Esophagus squamous epithelium (tissue), 4 donors: ENCODE results near the gene ADSS2.

Experiments
- CTCF ChIP-seq, 6 experiments: fragments of 450-650 bp in 4 of 6; fragments of 200-600 bp in 2 of 6; sonication (generic) in 2 of 6; IDR thresholded peaks; one replicate each; pipeline ENCODE4 v1.5.1; 2016 to 2019; ENCODE audit warnings: antibody characterized with exemption in 6 of 6, mild to moderate bottlenecking in 4 of 6, moderate library complexity in 4 of 6
- POLR2A ChIP-seq, 4 donors: fragments of 450-650 bp; IDR thresholded peaks; one replicate each; pipeline ENCODE4 v1.6.1; 2017; ENCODE audit warnings: antibody characterized with exemption in 4 of 4, mild to moderate bottlenecking in 4 of 4, moderate library complexity in 3 of 4

GRCh38 chr1:244449936-244450508 is 1.7 kb downstream of the ADSS2 start:
- TF ChIP-seq CTCF (IDR thresholded peaks at IDR 0.05): no peak
- no peak for TF ChIP-seq POLR2A (IDR thresholded peaks at IDR 0.05)
